Measurements from ENCODE around the gene BBIP1.

The BBIP1 gene

GRCh38 chr10:110914431-110914830 is 4.5 kb downstream of the BBIP1 start:
- Mint-ChIP-seq H3K4me3 (no peak overlapping the region), H3K9me3 (no peaks in the 10 kb centered on the region), H3K27ac (peak overlapping the region; percentile 26), H3K4me1 (ENCODE audit: low read depth) (peaks cover 40% of the 10 kb centered on the region), H3K36me3 (ENCODE audit: low read depth) (peaks cover 61% of the 10 kb centered on the region), H3K27me3 (no peaks in the 10 kb centered on the region)
- no peak for DNase-seq

- H3K36me3 Mint-ChIP-seq (ENCODE audit: low read depth) = peaks cover 48% of the 10 kb centered on the region
- H3K4me3 Mint-ChIP-seq = no peak overlapping the region
- no peaks in the 10 kb centered on the region for H3K9me3 Mint-ChIP-seq
- no peaks in the 10 kb centered on the region for H3K27me3 Mint-ChIP-seq
- H3K27ac Mint-ChIP-seq = no peak overlapping the region
- DNase-seq = no peak
- peaks cover 40% of the 10 kb centered on the region for H3K4me1 Mint-ChIP-seq (ENCODE audit: low read depth)
These were observed 6.6 kb downstream of the BBIP1 start for GRCh38 chr10:110912374-110912773.

GRCh38 chr10:110910138-110910537 is 8.8 kb downstream of the BBIP1 start:
- no peaks in the 10 kb centered on the region for H3K9me3 Mint-ChIP-seq
- no peak overlapping the region for H3K27ac Mint-ChIP-seq
- peaks cover 25% of the 10 kb centered on the region for H3K4me1 Mint-ChIP-seq (ENCODE audit: low read depth)
- H3K36me3 Mint-ChIP-seq (ENCODE audit: low read depth) = peaks cover 40% of the 10 kb centered on the region
- no peak for DNase-seq
- H3K27me3 Mint-ChIP-seq = no peaks in the 10 kb centered on the region
- no peak overlapping the region for H3K4me3 Mint-ChIP-seq

GRCh38 chr10:110903280-110904278 is 15.4 kb downstream of the BBIP1 start:
- Mint-ChIP-seq H3K9me3 (no peaks in the 10 kb centered on the region), H3K27ac (peak overlapping the region; percentile 78), H3K4me3 (no peak overlapping the region), H3K27me3 (no peaks in the 10 kb centered on the region), H3K36me3 (ENCODE audit: low read depth) (peaks cover 60% of the 10 kb centered on the region), H3K4me1 (ENCODE audit: low read depth) (peaks cover 47% of the 10 kb centered on the region)
- no peak for DNase-seq

- no peaks in the 10 kb centered on the region for H3K27me3 Mint-ChIP-seq
- H3K27ac Mint-ChIP-seq = peak overlapping the region; percentile 78
- no peak overlapping the region for H3K4me3 Mint-ChIP-seq
- H3K9me3 Mint-ChIP-seq = no peaks in the 10 kb centered on the region
- no peak for DNase-seq
- H3K36me3 Mint-ChIP-seq (ENCODE audit: low read depth) = peaks cover 69% of the 10 kb centered on the region
- peaks cover 53% of the 10 kb centered on the region for H3K4me1 Mint-ChIP-seq (ENCODE audit: low read depth)
These were observed 16.8 kb downstream of the BBIP1 start for GRCh38 chr10:110901954-110902819.

GRCh38 chr10:110900983-110901382 is 18.0 kb downstream of the BBIP1 start:
- Mint-ChIP-seq H3K4me1 (ENCODE audit: low read depth) (peaks cover 63% of the 10 kb centered on the region), H3K27me3 (no peaks in the 10 kb centered on the region), H3K27ac (peak overlapping the region; percentile 78)

GRCh38 chr10:110898391-110898790 is 20.6 kb downstream of the BBIP1 start:
- no peak overlapping the region for H3K4me3 Mint-ChIP-seq
- DNase-seq = no peak
- H3K27ac Mint-ChIP-seq = peak overlapping the region; percentile 71
- no peaks in the 10 kb centered on the region for H3K9me3 Mint-ChIP-seq
- H3K36me3 Mint-ChIP-seq (ENCODE audit: low read depth) = peaks cover 73% of the 10 kb centered on the region
- peaks cover 68% of the 10 kb centered on the region for H3K4me1 Mint-ChIP-seq (ENCODE audit: low read depth)
- H3K27me3 Mint-ChIP-seq = no peaks in the 10 kb centered on the region

More at GRCh38 chr10:110900983-110901382, 18.0 kb downstream of the BBIP1 start:
- no peak for DNase-seq
- Mint-ChIP-seq H3K36me3 (ENCODE audit: low read depth) (peaks cover 72% of the 10 kb centered on the region), H3K4me3 (no peak overlapping the region), H3K9me3 (no peaks in the 10 kb centered on the region)

GRCh38 chr10:110897184-110897583 is 21.8 kb downstream of the BBIP1 start:
- H3K36me3 Mint-ChIP-seq (ENCODE audit: low read depth) = peaks cover 72% of the 10 kb centered on the region
- no peaks in the 10 kb centered on the region for H3K27me3 Mint-ChIP-seq
- H3K4me1 Mint-ChIP-seq (ENCODE audit: low read depth) = peaks cover 64% of the 10 kb centered on the region
- H3K9me3 Mint-ChIP-seq = no peaks in the 10 kb centered on the region
- H3K4me3 Mint-ChIP-seq = no peak overlapping the region
- no peak for DNase-seq
- H3K27ac Mint-ChIP-seq = peak overlapping the region; percentile 69

- H3K36me3 Mint-ChIP-seq (ENCODE audit: low read depth) = peaks cover 72% of the 10 kb centered on the region
- H3K9me3 Mint-ChIP-seq = no peaks in the 10 kb centered on the region
- no peak overlapping the region for H3K27ac Mint-ChIP-seq
- no peak for DNase-seq
- no peak overlapping the region for H3K4me3 Mint-ChIP-seq
- H3K4me1 Mint-ChIP-seq (ENCODE audit: low read depth) = peaks cover 66% of the 10 kb centered on the region
- no peaks in the 10 kb centered on the region for H3K27me3 Mint-ChIP-seq
These were observed 25.3 kb downstream of the BBIP1 start for GRCh38 chr10:110893559-110894179.

- Mint-ChIP-seq H3K4me1 (ENCODE audit: low read depth) (peaks cover 60% of the 10 kb centered on the region), H3K36me3 (ENCODE audit: low read depth) (peaks cover 68% of the 10 kb centered on the region), H3K27me3 (no peaks in the 10 kb centered on the region), H3K27ac (no peak overlapping the region), H3K4me3 (no peak overlapping the region), H3K9me3 (no peaks in the 10 kb centered on the region)
- no peak for DNase-seq
These were observed 26.2 kb downstream of the BBIP1 start for GRCh38 chr10:110892602-110893288.

GRCh38 chr10:110887560-110887959 is 31.4 kb downstream of the BBIP1 start:
- DNase-seq = no peak
- Mint-ChIP-seq H3K27ac (peak overlapping the region; percentile 76), H3K9me3 (no peaks in the 10 kb centered on the region), H3K4me3 (no peak overlapping the region), H3K27me3 (no peaks in the 10 kb centered on the region), H3K36me3 (ENCODE audit: low read depth) (peaks cover 69% of the 10 kb centered on the region), H3K4me1 (ENCODE audit: low read depth) (peaks cover 60% of the 10 kb centered on the region)

- Mint-ChIP-seq H3K27ac (peak overlapping the region; percentile 72), H3K4me1 (ENCODE audit: low read depth) (peaks cover 62% of the 10 kb centered on the region), H3K36me3 (ENCODE audit: low read depth) (peaks cover 69% of the 10 kb centered on the region), H3K4me3 (peak overlapping the region; percentile 3), H3K27me3 (no peaks in the 10 kb centered on the region), H3K9me3 (no peaks in the 10 kb centered on the region)
- DNase-seq = no peak
These were observed 32.9 kb downstream of the BBIP1 start for GRCh38 chr10:110885932-110886674.

- Mint-ChIP-seq H3K4me3 (peak overlapping the region; percentile 68), H3K36me3 (ENCODE audit: low read depth) (peaks cover 53% of the 10 kb centered on the region), H3K27ac (peak overlapping the region; percentile 85), H3K9me3 (no peaks in the 10 kb centered on the region), H3K27me3 (no peaks in the 10 kb centered on the region), H3K4me1 (ENCODE audit: low read depth) (peaks cover 71% of the 10 kb centered on the region)
- no peak for DNase-seq
These were observed 35.1 kb downstream of the BBIP1 start for GRCh38 chr10:110883924-110884323.
